Brain pericyte (primary cell): ENCODE results near the gene HNF1B.
"Not testable (repeated sequence)": the region's sequence is repeated elsewhere in the genome, so short reads cannot be mapped to it uniquely, and the experiment has no call there.

Source experiments
- DNase-seq: peaks from one replicate; pipeline ENCODE4 v3.0.0-alpha.2; 2012; ENCODE audit warnings: low read depth, low spot score

The HNF1B gene

GRCh38 chr17:37702598-37702997 lies 42.3 kb downstream of the HNF1B start:
- DNase-seq = no peak

DNA sequence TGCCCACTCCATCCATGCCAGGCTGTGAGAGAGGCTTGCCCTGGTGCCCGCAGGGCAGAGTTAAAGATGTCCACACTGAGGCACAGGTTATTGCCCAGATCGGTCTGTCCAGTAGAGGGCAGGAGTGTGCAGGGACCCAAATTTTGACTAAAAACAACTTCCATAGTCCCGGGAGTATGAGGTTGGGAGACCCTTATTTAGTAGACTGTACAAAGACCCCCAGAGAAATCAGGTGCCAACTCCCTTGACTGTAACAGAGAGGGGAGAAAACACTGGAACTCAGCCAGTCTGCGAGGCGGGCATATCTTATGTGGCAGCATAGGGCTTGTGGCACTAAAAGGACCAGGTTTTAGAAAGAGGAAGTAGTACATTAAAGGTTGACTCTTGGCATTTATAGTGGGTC lies 43.4 kb downstream of the HNF1B start:
- no peak for DNase-seq

- no peak for DNase-seq
Measured at GRCh38 chr17:37700881-37701280, 44.0 kb downstream of the HNF1B start.

- DNase-seq = no peak
Measured at GRCh38 chr17:37699285-37699973, 45.4 kb downstream of the HNF1B start.

- no peak for DNase-seq
Measured at GRCh38 chr17:37698911-37699255, 46.0 kb downstream of the HNF1B start.

- no peak for DNase-seq
Measured at GRCh38 chr17:37698132-37698910, 46.5 kb downstream of the HNF1B start.

GRCh38 chr17:37697381-37697780 lies 47.5 kb downstream of the HNF1B start:
- no peak for DNase-seq

DNA sequence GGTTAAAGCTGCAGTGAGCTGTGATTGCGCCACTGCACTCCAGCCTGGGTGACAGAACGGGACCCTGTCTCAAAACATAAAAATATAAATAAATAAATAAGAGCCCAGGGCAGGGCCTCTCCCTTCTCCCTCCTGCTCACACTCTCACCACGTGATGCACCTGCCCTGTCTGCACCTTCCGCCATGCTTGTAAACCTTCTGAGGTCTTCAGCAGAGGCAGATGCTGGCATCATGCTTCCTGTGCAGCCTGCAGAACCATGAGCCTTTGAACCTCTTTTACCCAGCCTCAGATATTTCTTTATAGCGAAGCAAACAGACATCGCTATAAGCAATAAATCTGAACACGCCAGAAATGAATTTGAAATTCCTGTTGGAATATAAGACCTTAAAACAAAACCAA lies 48.5 kb downstream of the HNF1B start:
- DNase-seq = no peak

- no peak for DNase-seq
Measured at GRCh38 chr17:37695726-37696125, 49.1 kb downstream of the HNF1B start.

DNA sequence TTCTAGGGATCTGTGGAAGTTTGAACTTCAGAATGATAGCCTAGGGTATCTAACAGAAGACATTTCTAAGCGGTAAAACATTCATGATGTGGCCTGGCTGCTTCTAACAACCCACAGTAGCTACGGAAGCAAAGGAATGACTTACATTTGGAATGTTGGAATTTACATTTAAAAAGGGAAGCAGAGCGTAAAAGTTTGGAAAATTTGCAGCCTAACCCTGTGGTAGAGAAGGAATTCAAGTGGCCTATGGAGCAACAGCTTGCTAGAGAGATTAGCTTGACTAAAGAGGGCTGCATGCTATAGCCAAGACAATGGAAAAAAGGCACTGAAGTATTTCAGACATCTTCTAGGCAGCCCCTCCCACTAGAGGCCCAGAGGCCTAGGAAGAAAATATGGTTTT lies 50.1 kb downstream of the HNF1B start:
- DNase-seq = no peak

GRCh38 chr17:37693328-37693727 lies 51.5 kb downstream of the HNF1B start:
- DNase-seq = no peak

GRCh38 chr17:37691807-37692206 lies 53.1 kb downstream of the HNF1B start:
- no peak for DNase-seq

DNA sequence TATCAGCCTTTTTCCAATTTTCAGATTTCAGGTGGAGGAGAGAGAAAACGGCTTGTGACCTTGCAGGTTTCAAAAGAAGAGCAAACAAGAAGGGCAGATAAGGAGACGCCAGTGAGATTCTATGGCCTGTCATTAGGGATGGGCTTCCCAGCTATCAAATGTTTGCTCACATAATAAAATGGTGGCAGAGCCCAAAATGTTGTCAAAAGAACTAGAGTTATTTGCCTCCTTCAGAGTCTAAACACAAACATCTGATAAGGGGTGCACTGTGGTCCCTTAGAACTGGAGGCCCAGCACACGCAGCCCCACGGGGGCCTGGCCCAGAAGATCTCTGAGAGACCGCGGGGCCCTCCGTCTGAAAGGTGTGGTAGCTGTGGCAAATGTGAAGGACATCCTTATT lies 55.5 kb downstream of the HNF1B start:
- DNase-seq = no peak

DNA sequence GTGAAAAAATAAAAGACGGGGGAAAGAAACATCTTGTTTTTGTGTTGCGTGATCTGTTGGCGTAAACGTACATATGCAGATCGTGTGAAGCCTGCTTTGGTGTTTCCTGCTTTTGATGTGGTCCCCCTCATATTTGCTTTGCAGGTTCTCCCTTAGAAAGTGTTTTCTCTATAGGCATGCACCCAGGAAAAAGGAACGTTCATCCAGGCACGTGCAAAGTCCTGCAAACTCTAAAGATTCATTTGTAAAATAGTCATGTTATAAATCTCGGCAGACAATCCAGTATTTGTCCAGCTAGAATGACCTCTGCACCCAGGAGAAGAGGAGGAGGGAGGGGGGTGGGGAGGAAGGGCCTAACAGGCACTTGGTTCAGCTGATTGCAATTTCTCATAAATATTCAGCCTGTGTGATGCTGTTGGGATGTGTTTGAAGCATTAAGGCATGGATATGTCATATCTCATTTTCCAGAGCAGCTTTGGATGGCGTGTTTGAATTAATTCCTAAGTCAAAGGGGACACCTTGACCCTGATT lies 61.3 kb downstream of the HNF1B start:
- DNase-seq = no peak

- DNase-seq = no peak
Measured at GRCh38 chr17:37682007-37682406, 62.9 kb downstream of the HNF1B start.

- not testable (repeated sequence) for DNase-seq
Measured at GRCh38 chr17:37679995-37680394, 64.9 kb downstream of the HNF1B start.

- DNase-seq = no peak
Measured at GRCh38 chr17:37678036-37678435, 66.8 kb downstream of the HNF1B start.

DNA sequence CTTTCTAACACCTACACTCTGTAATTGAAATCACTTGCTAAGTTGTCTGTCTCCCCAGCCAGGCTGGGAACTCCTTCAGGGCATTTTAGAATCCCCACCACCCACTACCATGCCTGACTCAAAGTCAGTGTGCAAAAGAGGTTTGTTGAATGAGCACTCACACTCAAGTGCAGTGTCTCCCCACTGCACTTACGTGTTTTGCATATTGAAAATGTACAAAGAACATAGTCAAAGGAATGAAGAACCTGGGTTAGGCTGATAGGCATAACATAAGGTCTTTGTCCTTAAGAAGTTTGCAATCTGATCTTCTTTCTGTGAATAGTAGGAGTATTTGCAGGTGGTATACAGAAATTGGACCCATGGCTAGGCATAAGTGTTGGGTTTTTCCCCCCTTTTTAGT lies 67.8 kb downstream of the HNF1B start:
- DNase-seq = no peak

DNA sequence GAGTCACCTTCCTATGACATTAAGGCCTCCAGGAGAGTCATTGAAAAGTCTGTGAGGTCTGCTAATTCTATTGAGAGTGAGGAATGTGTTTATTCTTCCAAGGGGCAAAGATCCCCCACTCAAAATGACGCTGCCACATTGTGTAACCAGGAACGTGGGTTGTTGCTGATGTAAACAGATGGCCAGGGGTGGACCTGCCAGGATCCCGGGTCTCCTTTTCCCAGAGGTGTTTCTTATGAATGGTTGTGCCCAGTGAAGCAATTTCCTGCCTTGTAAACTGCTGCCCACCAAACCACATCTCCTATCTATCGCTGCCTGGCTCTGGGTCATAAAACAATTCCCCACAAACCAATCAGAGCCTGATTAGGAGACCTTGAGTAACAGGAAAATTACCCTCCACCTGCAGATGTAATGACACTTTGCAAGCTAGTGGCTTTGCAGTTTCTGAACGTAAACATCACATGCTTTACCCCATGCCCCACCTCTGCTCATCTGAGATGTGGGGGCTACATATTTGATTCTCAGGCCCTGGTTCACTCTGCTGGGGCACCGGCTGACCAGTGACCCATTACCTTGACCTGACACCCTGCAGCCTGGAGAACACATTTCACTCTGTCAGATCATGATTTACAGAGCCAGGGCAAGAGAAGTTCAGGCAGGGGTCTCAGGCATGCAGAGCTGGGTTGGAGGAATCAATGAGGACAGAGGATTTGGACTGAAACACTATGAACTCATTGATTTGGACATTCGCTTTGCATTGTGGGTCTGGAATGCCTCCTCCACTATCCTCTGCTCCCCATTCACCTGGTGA lies 68.5 kb downstream of the HNF1B start:
- DNase-seq = no peak

DNA sequence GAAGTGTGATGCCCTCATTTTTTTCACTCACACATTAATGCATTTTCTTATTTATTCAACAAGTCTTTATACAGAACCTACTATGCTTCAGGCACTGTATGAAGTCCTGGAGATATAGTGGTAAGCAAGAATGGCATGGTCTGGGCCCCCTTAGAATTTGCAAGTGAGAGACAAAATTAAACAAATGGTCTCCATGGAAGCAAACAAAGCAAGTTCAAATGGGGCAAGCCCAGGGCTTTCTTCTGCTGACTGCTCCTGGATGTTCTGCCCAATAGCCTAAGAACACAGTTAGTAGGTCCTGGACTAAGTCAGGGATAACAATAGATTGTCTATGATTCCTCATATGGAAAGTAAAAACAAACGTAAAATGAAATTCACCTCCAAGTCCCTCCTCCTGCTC lies 70.3 kb downstream of the HNF1B start:
- DNase-seq = no peak

GRCh38 chr17:37673386-37673785 lies 71.5 kb downstream of the HNF1B start:
- no peak for DNase-seq

DNA sequence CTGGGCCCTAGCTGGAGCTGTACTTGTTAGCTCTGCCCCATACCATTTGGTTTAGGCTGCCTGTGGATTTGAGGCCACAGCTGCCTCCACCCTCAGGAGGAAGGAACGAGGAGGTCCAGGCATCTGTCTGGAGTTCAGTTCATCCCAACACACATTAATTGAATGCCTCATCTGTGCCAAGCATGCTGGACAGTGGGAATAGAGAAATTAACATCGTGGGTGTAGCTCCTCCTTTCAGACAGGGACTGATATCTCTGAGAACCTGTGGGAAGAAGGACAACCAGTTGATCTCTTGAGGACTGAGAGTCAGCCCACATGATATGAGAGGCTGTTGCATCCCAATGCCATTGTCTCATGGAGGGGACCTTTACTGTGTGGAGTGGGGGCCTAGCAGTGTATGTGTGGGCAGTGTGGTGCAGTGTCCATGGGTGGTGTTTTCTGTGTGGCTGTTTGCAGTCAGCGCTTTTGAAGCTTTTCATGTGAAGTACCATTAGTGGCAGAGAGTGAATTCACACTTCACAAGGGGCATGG lies 72.2 kb downstream of the HNF1B start:
- DNase-seq = no peak
